Right lobe of liver (tissue), 4 donors: ENCODE data around the gene RAP1GAP.

Source experiments
- CTCF ChIP-seq, 4 donors: fragments of 200-600 bp in 3 of 4; fragments of 450-650 bp in 1 of 4; IDR thresholded peaks; one replicate each; pipeline versions ENCODE4 v1.5.1 to v1.8.0; 2016 to 2022; ENCODE audit warnings: antibody characterized with exemption in 4 of 4, mild to moderate bottlenecking in 2 of 4
- POLR2A ChIP-seq: fragments of 450-650 bp; IDR thresholded peaks from one replicate; pipeline ENCODE4 v1.6.1; 2017; ENCODE audit warnings: antibody characterized with exemption, mild to moderate bottlenecking
- donor health status: DM: no; HTN: no; CAD: no.
- donor health status: DM: no; HTN: no; CAD: no.
- donor health status: DM: no; HTN: yes; CAD: no.

- TF ChIP-seq CTCF (IDR thresholded peaks at IDR 0.05) (no peak), POLR2A (no peak)
Measured at GRCh38 chr1:21593231-21593630, 75.9 kb downstream of the RAP1GAP start.
